K562 (cell line): ENCODE results near the gene ASPHD1. TPM values are rescaled to one million over a fixed set of nuclear protein-coding genes. Genes with fewer than 3 reads are reported as not detected.

Experiments
- HEY1 ChIP-seq: fragments of 250-450 bp; sonication (Bioruptor Pico); IDR thresholded peaks from 2 replicates; pipeline ENCODE4 v1.5.0; 2020; ENCODE audit warnings: mild to moderate bottlenecking, moderate library complexity, borderline replicate concordance
- MITF ChIP-seq: IDR thresholded peaks from 2 replicates; pipeline ENCODE4 v1.6.1; 2014; ENCODE audit warnings: antibody characterized with exemption
- PHB2 ChIP-seq: fragments of 450-650 bp; IDR thresholded peaks from 2 replicates; pipeline ENCODE4 v1.6.1; 2017; ENCODE audit warnings: low read depth
- SRSF3 ChIP-seq: fragments of 200-400 bp; formaldehyde crosslinking; IDR thresholded peaks from 2 replicates; pipeline ENCODE4 v1.6.1; 2016; ENCODE audit warnings: mild to moderate bottlenecking, low read length, moderate library complexity; ENCODE audit not compliant: insufficient read depth
- TRIM24 ChIP-seq, 2 experiments: fragments of 450-650 bp; IDR thresholded peaks; 2 replicates each; pipeline ENCODE4 v1.6.1; 2016
- ZBTB11 ChIP-seq, 3 experiments: fragments of 200-800 bp in 1 of 3; fragments of 250-450 bp in 1 of 3; fragments of 450-650 bp in 1 of 3; sonication (Bioruptor Pico) in 1 of 3; sonication (Bioruptor generic) in 1 of 3; formaldehyde crosslinking in 1 of 3; IDR thresholded peaks; 2 replicates each; pipeline versions ENCODE4 v1.6.1 to v1.8.0; 2016 to 2022; ENCODE audit warnings: mild to moderate bottlenecking in 2 of 3, missing genetic modification characterization in 2 of 3, missing compliant biosample characterization in 1 of 3, moderate library complexity in 1 of 3
- ZNF239 ChIP-seq: fragments of 250-450 bp; sonication (Bioruptor Pico); IDR thresholded peaks from 2 replicates; pipeline ENCODE4 v1.4.0; 2020; ENCODE audit warnings: mild to moderate bottlenecking
- ZNF592 ChIP-seq: fragments of 450-650 bp; IDR thresholded peaks from 2 replicates; pipeline ENCODE4 v1.6.1; 2017; ENCODE audit warnings: antibody characterized with exemption, mild to moderate bottlenecking
- polyA plus RNA-seq, 8 experiments: library from polyadenylated mRNA; depleted of rRNA in 4 of 8; stranded (reverse) in 5 of 8; unstranded in 3 of 8; fragments of >200 nt; fragmentation: Nextera tagmentation in 2 of 8; fragmentation: Illumina TruSeq in 1 of 8; extraction: Ambion mirVana in 2 of 8; extraction: Trizol in 1 of 8; gene quantifications; 2 replicates each; pipeline versions ENCODE4 v1.2.1 to v1.2.3, GENCODE V29; 2011 to 2014; ENCODE audit warnings: inconsistent platforms in 1 of 8, missing spikeins in 1 of 8
- total RNA-seq, 7 experiments: library from RNA; depleted of rRNA in 6 of 7; stranded (reverse); fragments of >200 nt in 6 of 7; fragmentation: Illumina TruSeq in 2 of 7; extraction: Trizol in 2 of 7; gene quantifications; 2 replicates each; pipeline versions ENCODE4 v1.2.1 to v1.2.3, GENCODE V29; 2011 to 2021; ENCODE audit warnings: low replicate concordance in 1 of 7

Gene ASPHD1
- total and polyA plus RNA-seq, 9 of the 15 experiments (the other 6 are each of a cell fraction or from before 2014, with no cell fraction given): 0.03 to 0.70 (median 0.24) TPM; not detected in 5

- TF ChIP-seq ZNF592 (peak; percentile 86), SRSF3 (no peak), HEY1 (CRISPR knock-in tag) (peak; percentile 56; the same call in 1 of the 2 replicates), MITF (no peak), ZNF239 (CRISPR knock-in tag) (no peak), PHB2 (no peak), ZBTB11 (CRISPR knock-in tag; IDR thresholded peaks at IDR 0.05) (peak in 1 of 3 experiments; percentile 34; a peak in 1 of 6 replicates), TRIM24 (IDR thresholded peaks at IDR 0.05) (no peak)
These were observed 25.8 kb downstream of the ASPHD1 start, which contains the start of gene KCTD13 (continued) for GRCh38 chr16:29925781-29926710.
